Smooth muscle cell (in vitro differentiated cells): ENCODE data around the gene EPN3. TPM values are rescaled to one million over a fixed set of nuclear protein-coding genes. Genes with fewer than 3 reads are reported as not detected.

Experiments used
- DNase-seq: peaks from one replicate; lab custom pipeline; 2025; ENCODE audit not compliant: unreplicated experiment; lab: John Stamatoyannopoulos, UW
- H2AFZ ChIP-seq: fragments of 200-600 bp; sonication (generic); 2 replicates; pipeline ENCODE4 v1.6.0; 2016; ENCODE audit warnings: antibody characterized with exemption, low read depth, mild to moderate bottlenecking
- H3F3A ChIP-seq: fragments of 200-600 bp; sonication (generic); 2 replicates; pipeline ENCODE4 v1.6.0; 2017; ENCODE audit warnings: antibody characterized with exemption, low read depth
- H3K27ac ChIP-seq: fragments of 200-600 bp; sonication (generic); 2 replicates; pipeline ENCODE4 v1.5.1; 2016; ENCODE audit warnings: low read depth, mild to moderate bottlenecking
- H3K27me3 ChIP-seq: fragments of 200-600 bp; sonication (generic); 2 replicates; pipeline ENCODE4 v1.6.1; 2016; ENCODE audit warnings: low read depth, mild to moderate bottlenecking
- H3K36me3 ChIP-seq: fragments of 200-600 bp; sonication (generic); 2 replicates; pipeline ENCODE4 v1.5.1; 2016; ENCODE audit warnings: low read depth
- H3K4me1 ChIP-seq: fragments of 200-600 bp; sonication (generic); 2 replicates; pipeline ENCODE4 v1.5.1; 2016; ENCODE audit warnings: low read depth
- H3K4me2 ChIP-seq: fragments of 200-600 bp; sonication (generic); 2 replicates; pipeline ENCODE4 v1.6.0; 2016; ENCODE audit warnings: mild to moderate bottlenecking
- H3K4me3 ChIP-seq: fragments of 200-600 bp; sonication (generic); 2 replicates; pipeline ENCODE4 v1.5.1; 2016; ENCODE audit warnings: mild to moderate bottlenecking
- H3K79me2 ChIP-seq: fragments of 200-600 bp; sonication (generic); 2 replicates; pipeline ENCODE4 v1.6.0; 2016; ENCODE audit warnings: low read depth, mild to moderate bottlenecking
- H3K9ac ChIP-seq: fragments of 200-600 bp; sonication (generic); 2 replicates; pipeline ENCODE4 v1.6.0; 2016; ENCODE audit warnings: low read depth
- H3K9me3 ChIP-seq: fragments of 200-600 bp; sonication (generic); replicated peaks from 2 replicates; pipeline ENCODE4 v1.5.1; 2016; ENCODE audit warnings: low read depth
- H4K20me1 ChIP-seq: fragments of 200-600 bp; sonication (generic); 2 replicates; pipeline ENCODE4 v1.6.0; 2016; ENCODE audit warnings: low read depth
- CTCF ChIP-seq: fragments of 200-600 bp; sonication (generic); IDR thresholded peaks from 2 replicates; pipeline ENCODE4 v1.5.1; 2017; ENCODE audit warnings: borderline replicate concordance, mild to moderate bottlenecking, antibody characterized with exemption; ENCODE audit not compliant: insufficient read depth, poor library complexity, severe bottlenecking
- WGBS: methylation state at CpG from one replicate; pipeline ENCODE4 v1.1.7; 2016; ENCODE audit warnings: low lambda C conversion rate; 5-methylcytosine and 5-hydroxymethylcytosine counted together
- polyA plus RNA-seq: library from polyadenylated mRNA; unstranded; fragments of >200 nt; fragmentation: Nextera tagmentation; extraction: Ambion mirVana; gene quantifications from 2 replicates; pipeline ENCODE4 v1.2.1, GENCODE V29; 2016
- total RNA-seq: library from RNA; depleted of rRNA; stranded (reverse); fragments of >200 nt; gene quantifications from 2 replicates; pipeline ENCODE4 v1.2.3, GENCODE V29; 2014

Gene EPN3
- total and polyA plus RNA-seq, 2 experiments from 2014 or later, result 3.9 to 5.1 TPM

GRCh38 chr17:50548831-50549230, 16.3 kb downstream of the EPN3 start:
- Histone ChIP-seq H3F3A (no peaks in the 10 kb centered on the region), H3K4me3 (no peak overlapping the region), H3K36me3 (no peaks in the 10 kb centered on the region), H4K20me1 (no peaks in the 10 kb centered on the region), H3K27me3 (no peaks in the 10 kb centered on the region), H3K79me2 (no peaks in the 10 kb centered on the region), H3K9me3 (no peaks in the 10 kb centered on the region), H3K9ac (no peak overlapping the region), H3K4me2 (no peak overlapping the region), H3K4me1 (peaks cover 6% of the 10 kb centered on the region), H2AFZ (no peak overlapping the region), H3K27ac (no peak overlapping the region)
- TF ChIP-seq CTCF, result no peak
- DNase-seq, result no peak
- 94% methylated on average over 18 of the region's 18 CpGs for WGBS

- Histone ChIP-seq H2AFZ (no peak overlapping the region), H3K4me1 (peaks cover 6% of the 10 kb centered on the region), H4K20me1 (no peaks in the 10 kb centered on the region), H3K36me3 (no peaks in the 10 kb centered on the region), H3K9me3 (no peaks in the 10 kb centered on the region), H3K79me2 (no peaks in the 10 kb centered on the region), H3K4me3 (no peak overlapping the region), H3K27me3 (no peaks in the 10 kb centered on the region), H3K4me2 (no peak overlapping the region), H3F3A (no peaks in the 10 kb centered on the region), H3K27ac (no peak overlapping the region), H3K9ac (no peak overlapping the region)
- no peak for TF ChIP-seq CTCF
- 91% methylated on average over 19 of the region's 19 CpGs for WGBS
- no peak for DNase-seq
Observed at GRCh38 chr17:50549256-50549941, 16.9 kb downstream of the EPN3 start.

- Histone ChIP-seq H3K4me2 (no peak overlapping the region), H3K36me3 (no peaks in the 10 kb centered on the region), H3K9me3 (no peaks in the 10 kb centered on the region), H3K4me3 (no peak overlapping the region), H3K27me3 (no peaks in the 10 kb centered on the region), H3K79me2 (no peaks in the 10 kb centered on the region), H4K20me1 (no peaks in the 10 kb centered on the region), H3K27ac (no peak overlapping the region), H2AFZ (no peak overlapping the region), H3K9ac (no peak overlapping the region), H3F3A (no peaks in the 10 kb centered on the region), H3K4me1 (peaks cover 6% of the 10 kb centered on the region)
- no peak for DNase-seq
- 97% methylated on average over 11 of the region's 11 CpGs for WGBS
- no peak for TF ChIP-seq CTCF
Observed at GRCh38 chr17:50549969-50550368, 17.4 kb downstream of the EPN3 start.
